Tongue (tissue), 2 donors: ENCODE data around the gene STEAP3. TPM values are rescaled to one million over a fixed set of nuclear protein-coding genes. Genes with fewer than 3 reads are reported as not detected.

Experiments
- DNase-seq: peaks from one replicate; pipeline ENCODE4 v3.0.0-alpha.2; 2015
- total RNA-seq: library from RNA; depleted of rRNA; stranded (reverse); fragments of >200 nt; gene quantifications from one replicate; pipeline ENCODE4 v1.2.3, GENCODE V29; 2014

Gene STEAP3
- total RNA-seq, 1 donor from 2014 or later = 25.2 TPM

GRCh38 chr2:119246884-119247843 is 23.5 kb downstream of the STEAP3 start:
- DNase-seq = no peak

GRCh38 chr2:119247844-119248271 is 24.2 kb downstream of the STEAP3 start:
- no peak for DNase-seq

GRCh38 chr2:119248311-119248710 is 24.7 kb downstream of the STEAP3 start:
- DNase-seq = no peak

GRCh38 chr2:119248751-119249150 is 25.1 kb downstream of the STEAP3 start:
- no peak for DNase-seq

GRCh38 chr2:119249311-119249710 is 25.7 kb downstream of the STEAP3 start:
- no peak for DNase-seq

GRCh38 chr2:119249855-119250717 is 26.5 kb downstream of the STEAP3 start:
- no peak for DNase-seq

- no peak for DNase-seq
Observed at GRCh38 chr2:119250718-119251290, 27.2 kb downstream of the STEAP3 start.

- no peak for DNase-seq
Observed at GRCh38 chr2:119251652-119252051, 28.0 kb downstream of the STEAP3 start.

GRCh38 chr2:119252186-119253113 is 28.8 kb downstream of the STEAP3 start:
- no peak for DNase-seq

GRCh38 chr2:119253114-119253702 is 29.6 kb downstream of the STEAP3 start:
- no peak for DNase-seq

- DNase-seq = no peak
Observed at GRCh38 chr2:119253760-119254600, 30.3 kb downstream of the STEAP3 start.

GRCh38 chr2:119254601-119255080 is 31.0 kb downstream of the STEAP3 start:
- no peak for DNase-seq

- DNase-seq = no peak
Observed at GRCh38 chr2:119255760-119256581, 32.3 kb downstream of the STEAP3 start.

GRCh38 chr2:119256582-119256921 is 32.9 kb downstream of the STEAP3 start:
- DNase-seq = no peak

GRCh38 chr2:119257198-119257597 is 33.6 kb downstream of the STEAP3 start:
- no peak for DNase-seq

GRCh38 chr2:119259296-119259860 is 35.7 kb downstream of the STEAP3 start:
- no peak for DNase-seq

- DNase-seq = peak; percentile 48
Observed at GRCh38 chr2:119260646-119261492, 37.2 kb downstream of the STEAP3 start.
